ENCODE measurements around the gene TTC34. TPM values are rescaled to one million over a fixed set of nuclear protein-coding genes. Genes with fewer than 3 reads are reported as not detected.

Gene TTC34
- total RNA-seq, 2 experiments from 2014 or later, result 0.79 to 0.81 TPM

DNA sequence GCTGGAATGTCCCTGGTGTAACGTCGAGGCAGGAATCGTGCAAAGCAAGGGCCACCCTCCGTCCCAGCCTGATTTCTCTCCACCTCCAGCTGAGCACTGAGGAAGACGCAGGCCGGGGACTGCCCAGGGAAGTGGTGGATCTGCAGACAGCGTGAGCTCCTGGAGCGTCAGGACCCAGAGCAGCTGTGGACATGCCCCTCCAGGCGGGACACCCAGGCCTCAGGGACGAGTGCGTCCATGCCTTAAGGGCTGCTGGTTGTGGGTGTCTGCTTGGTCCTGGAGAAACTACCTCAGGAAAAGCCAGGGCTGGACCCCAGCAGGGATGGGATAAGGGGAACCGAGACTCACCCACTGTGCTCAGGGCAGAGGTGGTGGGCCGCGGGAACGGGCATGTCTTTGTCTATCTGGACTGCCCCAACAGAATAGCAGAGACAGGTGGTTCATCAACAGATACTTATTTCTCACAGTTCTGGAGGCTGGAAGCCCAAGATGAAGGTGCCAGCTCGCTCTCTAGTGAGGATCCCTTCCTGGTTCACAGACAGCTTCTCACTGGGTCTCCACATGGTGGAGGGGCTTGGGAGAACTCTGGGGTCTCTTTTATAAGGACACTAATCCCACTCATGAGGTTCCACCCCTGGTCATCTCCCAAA lies 162.9 kb downstream of the TTC34 start:
- intact Hi-C loops (cut with micrococcal nuclease), result no loop called here
- Mint-ChIP-seq H3K4me1 (ENCODE audit: low read depth) (peaks cover 3% of the 10 kb centered on the region), H3K9me3 (peaks cover 7% of the 10 kb centered on the region), H3K4me3 (no peak overlapping the region), H3K36me3 (ENCODE audit: low read depth) (no peaks in the 10 kb centered on the region), H3K27me3 (peaks cover 3% of the 10 kb centered on the region), H3K27ac (no peak overlapping the region)
- no peak for ATAC-seq
- TF ChIP-seq, protein P1, sequence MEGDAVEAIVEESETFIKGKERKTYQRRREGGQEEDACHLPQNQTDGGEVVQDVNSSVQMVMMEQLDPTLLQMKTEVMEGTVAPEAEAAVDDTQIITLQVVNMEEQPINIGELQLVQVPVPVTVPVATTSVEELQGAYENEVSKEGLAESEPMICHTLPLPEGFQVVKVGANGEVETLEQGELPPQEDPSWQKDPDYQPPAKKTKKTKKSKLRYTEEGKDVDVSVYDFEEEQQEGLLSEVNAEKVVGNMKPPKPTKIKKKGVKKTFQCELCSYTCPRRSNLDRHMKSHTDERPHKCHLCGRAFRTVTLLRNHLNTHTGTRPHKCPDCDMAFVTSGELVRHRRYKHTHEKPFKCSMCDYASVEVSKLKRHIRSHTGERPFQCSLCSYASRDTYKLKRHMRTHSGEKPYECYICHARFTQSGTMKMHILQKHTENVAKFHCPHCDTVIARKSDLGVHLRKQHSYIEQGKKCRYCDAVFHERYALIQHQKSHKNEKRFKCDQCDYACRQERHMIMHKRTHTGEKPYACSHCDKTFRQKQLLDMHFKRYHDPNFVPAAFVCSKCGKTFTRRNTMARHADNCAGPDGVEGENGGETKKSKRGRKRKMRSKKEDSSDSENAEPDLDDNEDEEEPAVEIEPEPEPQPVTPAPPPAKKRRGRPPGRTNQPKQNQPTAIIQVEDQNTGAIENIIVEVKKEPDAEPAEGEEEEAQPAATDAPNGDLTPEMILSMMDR (IDR thresholded peaks at IDR 0.05), result no peak
- CTCF ChIA-PET, result no interaction called here
- POLR2A ChIA-PET, result no interaction called here
- no peak for DNase-seq

GRCh38 chr1:2637442-2638145 lies 163.9 kb downstream of the TTC34 start:
- intact Hi-C loops (cut with micrococcal nuclease), result no loop called here
- no peak overlapping the region for H3K27ac Mint-ChIP-seq
- ChIA-PET CTCF (interaction anchor here (1.2 kb wide), 1 partner anchor 10 kb away, joined by 3 read pairs; no protein-coding TSS in a partner anchor), POLR2A (interaction anchor here (0.7 kb wide), 1 partner anchor 15 kb away, joined by 3 read pairs; no protein-coding TSS in a partner anchor)
- DNase-seq (peak; percentile 27), ATAC-seq (no peak)
- TF ChIP-seq, protein P1 (IDR thresholded peaks at IDR 0.05), result no peak
- H3K36me3 Mint-ChIP-seq (ENCODE audit: low read depth), result no peaks in the 10 kb centered on the region
- peaks cover 2% of the 10 kb centered on the region for H3K4me1 Mint-ChIP-seq (ENCODE audit: low read depth)
- peaks cover 7% of the 10 kb centered on the region for H3K9me3 Mint-ChIP-seq
- H3K27me3 Mint-ChIP-seq, result peaks cover 3% of the 10 kb centered on the region
- no peak overlapping the region for H3K4me3 Mint-ChIP-seq

DNA sequence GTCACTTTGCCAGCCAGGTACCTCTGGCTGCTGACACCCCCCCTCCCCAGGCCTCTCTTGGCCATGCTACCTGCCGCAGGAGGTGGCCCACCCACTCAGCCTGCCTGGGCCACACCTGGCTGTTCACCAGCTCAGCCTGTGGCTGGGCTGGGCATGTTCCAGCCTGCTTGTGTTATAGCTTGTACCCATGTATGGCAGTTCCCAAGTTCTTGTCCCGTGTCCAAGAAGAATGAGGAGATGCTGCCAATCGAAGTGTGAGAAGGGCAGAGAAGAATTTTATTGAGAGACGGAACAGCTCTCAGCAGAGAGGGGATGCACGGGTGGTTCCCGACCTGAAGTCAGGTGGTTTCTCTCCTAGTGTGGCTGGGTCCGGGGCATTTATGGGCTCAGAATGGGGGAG lies 164.8 kb downstream of the TTC34 start:
- CTCF ChIA-PET, result interaction anchor here (1.2 kb wide), 1 partner anchor 11 kb away, joined by 3 read pairs; no protein-coding TSS in a partner anchor
- H3K27ac Mint-ChIP-seq, result no peak overlapping the region
- no peaks in the 10 kb centered on the region for H3K36me3 Mint-ChIP-seq (ENCODE audit: low read depth)
- no peaks in the 10 kb centered on the region for H3K4me1 Mint-ChIP-seq (ENCODE audit: low read depth)
- DNase-seq, result no peak
- H3K4me3 Mint-ChIP-seq, result no peak overlapping the region
- peaks cover 3% of the 10 kb centered on the region for H3K27me3 Mint-ChIP-seq
- POLR2A ChIA-PET, result interaction anchor here (0.7 kb wide), 1 partner anchor 14 kb away, joined by 3 read pairs; no protein-coding TSS in a partner anchor
- peaks cover 7% of the 10 kb centered on the region for H3K9me3 Mint-ChIP-seq
- intact Hi-C loops (cut with micrococcal nuclease), result no loop called here
- ATAC-seq, result no peak
- TF ChIP-seq, protein P1 (IDR thresholded peaks at IDR 0.05), result no peak

- no peak for DNase-seq
- CTCF ChIA-PET, result no interaction called here
- TF ChIP-seq, protein P1 (IDR thresholded peaks at IDR 0.05), result no peak
- Mint-ChIP-seq H3K27ac (no peak overlapping the region), H3K4me3 (no peak overlapping the region), H3K27me3 (peaks cover 11% of the 10 kb centered on the region), H3K9me3 (peaks cover 11% of the 10 kb centered on the region), H3K4me1 (ENCODE audit: low read depth) (no peaks in the 10 kb centered on the region), H3K36me3 (ENCODE audit: low read depth) (no peaks in the 10 kb centered on the region)
- intact Hi-C loops (cut with micrococcal nuclease), result no loop called here
- POLR2A ChIA-PET, result no interaction called here
- ATAC-seq, result no peak
Measured at GRCh38 chr1:2635361-2636010, 166.0 kb downstream of the TTC34 start.
